HG02642 (cell line): ENCODE data around the gene KSR1.

Experiments
- ATAC-seq: cut with Tn5 transposase; IDR thresholded peaks from one replicate; pipeline ENCODE4 v1.9.1; 2021; ENCODE audit warnings: mild to moderate bottlenecking; ENCODE audit not compliant: unreplicated experiment, poor library complexity

Gene KSR1

GRCh38 chr17:27544350-27545131, 88.3 kb downstream of the KSR1 start:
- ATAC-seq, result peak; percentile 81

- ATAC-seq, result no peak
Observed at GRCh38 chr17:27545562-27546229, 89.4 kb downstream of the KSR1 start.

- ATAC-seq, result peak; percentile 28
Observed at GRCh38 chr17:27546624-27547300, 90.5 kb downstream of the KSR1 start.

- ATAC-seq, result no peak
Observed at GRCh38 chr17:27547301-27547683, 91.0 kb downstream of the KSR1 start.

- no peak for ATAC-seq
Observed at GRCh38 chr17:27548369-27548768, 92.1 kb downstream of the KSR1 start.

- no peak for ATAC-seq
Observed at GRCh38 chr17:27549251-27549893, 93.1 kb downstream of the KSR1 start.

GRCh38 chr17:27550291-27550930, 94.2 kb downstream of the KSR1 start:
- ATAC-seq, result no peak

- ATAC-seq, result no peak
Observed at GRCh38 chr17:27550974-27551505, 94.8 kb downstream of the KSR1 start.

- ATAC-seq, result no peak
Observed at GRCh38 chr17:27551701-27552248, 95.5 kb downstream of the KSR1 start.

GRCh38 chr17:27552276-27552732, 96.1 kb downstream of the KSR1 start:
- no peak for ATAC-seq

GRCh38 chr17:27553019-27553511, 96.8 kb downstream of the KSR1 start:
- no peak for ATAC-seq

GRCh38 chr17:27554152-27554551, 97.9 kb downstream of the KSR1 start:
- no peak for ATAC-seq

- ATAC-seq, result no peak
Observed at GRCh38 chr17:27554911-27555310, 98.7 kb downstream of the KSR1 start.

GRCh38 chr17:27555339-27555738, 99.1 kb downstream of the KSR1 start:
- ATAC-seq, result no peak

GRCh38 chr17:27558341-27558740, 102.1 kb downstream of the KSR1 start:
- no peak for ATAC-seq

GRCh38 chr17:27558842-27559505, 102.7 kb downstream of the KSR1 start:
- ATAC-seq, result no peak

- no peak for ATAC-seq
Observed at GRCh38 chr17:27559506-27560481, 103.5 kb downstream of the KSR1 start.

GRCh38 chr17:27560668-27561067, 104.4 kb downstream of the KSR1 start:
- ATAC-seq, result no peak
